Central memory CD8-positive, alpha-beta T cell (primary cell): ENCODE measurements around the gene CARD9.
"Not testable (repeated sequence)": the region's sequence is repeated elsewhere in the genome, so short reads cannot be mapped to it uniquely, and the experiment has no call there.

ENCODE experiments used
- ATAC-seq: fragments of 150-1000 bp; cut with Tn5 transposase; replicated peaks from 2 replicates; pipeline ENCODE4 v1.10.0; 2022; ENCODE audit warnings: mild to moderate bottlenecking, moderate FRiP score, moderate number of reproducible peaks; ENCODE audit not compliant: poor library complexity, severe bottlenecking; ENCODE audit errors: extremely low read depth
- DNase-seq, 2 donors: peaks; one replicate each; pipeline ENCODE4 v3.0.0; 2021; ENCODE audit warnings: low spot score in 2 of 2
- H3K27ac Mint-ChIP-seq: one replicate; pipeline ENCODE4 v1.8.0; 2022; ENCODE audit warnings: low read depth, mild to moderate bottlenecking, moderate library complexity, mixed read lengths
- H3K27me3 Mint-ChIP-seq: one replicate; pipeline ENCODE4 v1.8.0; 2022; ENCODE audit warnings: mixed read lengths
- H3K36me3 Mint-ChIP-seq: one replicate; pipeline ENCODE4 v1.8.0; 2022; ENCODE audit warnings: mild to moderate bottlenecking, moderate library complexity, mixed read lengths; ENCODE audit not compliant: insufficient read depth
- H3K4me1 Mint-ChIP-seq: one replicate; pipeline ENCODE4 v1.8.0; 2022; ENCODE audit warnings: mixed read lengths
- H3K4me3 Mint-ChIP-seq: one replicate; pipeline ENCODE4 v1.8.0; 2022; ENCODE audit warnings: mild to moderate bottlenecking, moderate library complexity, mixed read lengths
- H3K9me3 Mint-ChIP-seq: one replicate; pipeline ENCODE4 v1.8.0; 2022; ENCODE audit warnings: mixed read lengths

Gene CARD9

GRCh38 chr9:136319244-136319643 is 54.2 kb downstream of the CARD9 start:
- not testable (repeated sequence) for H3K27ac Mint-ChIP-seq, H3K27me3 Mint-ChIP-seq, DNase-seq, ATAC-seq, H3K4me3 Mint-ChIP-seq
- peaks cover 19% of the 10 kb centered on the region for H3K36me3 Mint-ChIP-seq
- H3K4me1 Mint-ChIP-seq = peaks cover 23% of the 10 kb centered on the region
- H3K9me3 Mint-ChIP-seq = peaks cover 17% of the 10 kb centered on the region

DNA sequence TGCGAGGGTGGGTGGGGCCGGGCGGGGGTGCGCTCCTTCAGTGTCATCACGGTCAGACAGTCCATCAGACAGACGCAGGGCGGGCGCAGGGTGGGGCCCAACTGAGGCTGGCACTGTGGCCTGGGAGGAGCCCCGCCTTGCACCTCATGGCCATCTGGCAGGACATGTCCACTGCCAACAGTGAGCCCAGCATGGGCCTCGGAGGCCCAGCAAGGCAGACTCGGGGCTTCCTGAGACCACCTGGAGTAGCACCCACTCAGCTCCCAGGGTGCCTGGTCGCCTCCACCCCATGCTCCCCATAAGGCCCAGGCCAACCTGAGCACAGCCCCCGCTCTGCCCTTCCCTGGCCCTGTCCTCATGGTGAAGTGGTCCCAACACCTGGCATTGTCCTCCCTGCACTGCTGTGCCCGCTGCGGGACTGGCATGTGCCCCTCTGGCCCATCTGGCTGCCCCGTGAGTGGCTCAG is 54.7 kb downstream of the CARD9 start:
- ATAC-seq = no peak
- Mint-ChIP-seq H3K36me3 (peaks cover 21% of the 10 kb centered on the region), H3K4me3 (no peak overlapping the region), H3K9me3 (peaks cover 17% of the 10 kb centered on the region), H3K4me1 (peaks cover 23% of the 10 kb centered on the region), H3K27ac (no peak overlapping the region), H3K27me3 (no peaks in the 10 kb centered on the region)
- no peak for DNase-seq

GRCh38 chr9:136318111-136318775 is 55.2 kb downstream of the CARD9 start:
- Mint-ChIP-seq H3K27ac (no peak overlapping the region), H3K9me3 (peaks cover 17% of the 10 kb centered on the region), H3K4me1 (peaks cover 23% of the 10 kb centered on the region), H3K27me3 (no peaks in the 10 kb centered on the region), H3K4me3 (no peak overlapping the region), H3K36me3 (peaks cover 21% of the 10 kb centered on the region)
- no peak for DNase-seq
- no peak for ATAC-seq

DNA sequence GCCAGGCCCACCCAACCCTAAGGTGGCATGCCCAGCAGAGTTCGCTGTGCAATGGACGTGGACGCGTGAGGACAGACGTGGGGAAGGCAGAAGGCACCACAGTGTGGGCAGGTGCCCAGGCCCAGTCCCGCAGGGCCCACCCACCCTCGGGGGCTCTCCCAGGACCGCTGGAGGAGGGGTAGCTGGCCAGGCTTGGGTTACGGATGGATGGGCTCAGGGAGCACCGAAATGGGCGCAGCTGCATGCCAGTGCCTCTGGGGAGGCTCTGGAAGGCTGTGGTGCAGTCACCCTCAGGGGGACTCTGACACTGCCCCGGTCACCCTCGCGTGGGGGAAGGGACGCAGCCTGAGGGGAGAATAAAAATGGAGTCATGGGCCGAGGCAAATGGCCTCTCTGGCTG is 55.8 kb downstream of the CARD9 start:
- Mint-ChIP-seq H3K9me3 (peaks cover 17% of the 10 kb centered on the region), H3K4me1 (peaks cover 23% of the 10 kb centered on the region), H3K4me3 (no peak overlapping the region), H3K36me3 (peaks cover 21% of the 10 kb centered on the region), H3K27ac (no peak overlapping the region), H3K27me3 (no peaks in the 10 kb centered on the region)
- ATAC-seq = no peak
- no peak for DNase-seq

GRCh38 chr9:136316896-136317676 is 56.4 kb downstream of the CARD9 start:
- Mint-ChIP-seq H3K4me3 (peak overlapping the region; percentile 74), H3K27ac (peak overlapping the region; percentile 95), H3K4me1 (peaks cover 23% of the 10 kb centered on the region), H3K27me3 (no peaks in the 10 kb centered on the region), H3K9me3 (peaks cover 17% of the 10 kb centered on the region), H3K36me3 (peaks cover 21% of the 10 kb centered on the region)
- ATAC-seq (no peak), DNase-seq (no peak)

- peak overlapping the region; percentile 95 for H3K27ac Mint-ChIP-seq
Measured at GRCh38 chr9:136316271-136316751, 57.2 kb downstream of the CARD9 start.

DNA sequence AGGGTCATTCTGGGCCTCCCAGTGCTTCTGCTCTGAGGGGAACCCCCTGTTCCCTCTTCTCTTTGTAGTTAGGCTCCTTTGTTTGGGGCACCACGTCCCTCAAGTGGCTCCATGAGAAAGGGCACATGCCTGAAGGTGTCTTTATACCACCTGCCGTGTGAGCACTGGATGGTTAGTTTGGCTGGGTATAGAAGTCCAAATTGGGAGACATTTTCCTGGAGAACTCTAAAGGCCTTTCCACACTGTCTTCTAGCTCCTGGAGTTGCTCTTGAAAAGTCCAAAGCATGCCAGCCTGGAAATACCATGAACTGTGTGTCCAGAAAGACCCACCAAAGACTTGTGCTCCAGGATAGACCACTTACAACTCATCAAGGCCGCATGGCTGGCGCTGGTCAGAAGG is 58.5 kb downstream of the CARD9 start:
- peaks cover 17% of the 10 kb centered on the region for H3K9me3 Mint-ChIP-seq
- H3K27me3 Mint-ChIP-seq = no peaks in the 10 kb centered on the region
- peak overlapping the region; percentile 74 for H3K4me3 Mint-ChIP-seq
- DNase-seq (no peak), ATAC-seq (no peak)
- H3K36me3 Mint-ChIP-seq = peaks cover 21% of the 10 kb centered on the region
- peak overlapping the region; percentile 95 for H3K27ac Mint-ChIP-seq
- peaks cover 23% of the 10 kb centered on the region for H3K4me1 Mint-ChIP-seq

More at GRCh38 chr9:136316271-136316751, 57.2 kb downstream of the CARD9 start:
- peak; percentile 46 to 82 for DNase-seq
- H3K4me3 Mint-ChIP-seq = peak overlapping the region; percentile 74
- H3K27me3 Mint-ChIP-seq = no peaks in the 10 kb centered on the region
- peaks cover 17% of the 10 kb centered on the region for H3K9me3 Mint-ChIP-seq
- peaks cover 23% of the 10 kb centered on the region for H3K4me1 Mint-ChIP-seq
- ATAC-seq = peak; percentile 81
- H3K36me3 Mint-ChIP-seq = peaks cover 21% of the 10 kb centered on the region

DNA sequence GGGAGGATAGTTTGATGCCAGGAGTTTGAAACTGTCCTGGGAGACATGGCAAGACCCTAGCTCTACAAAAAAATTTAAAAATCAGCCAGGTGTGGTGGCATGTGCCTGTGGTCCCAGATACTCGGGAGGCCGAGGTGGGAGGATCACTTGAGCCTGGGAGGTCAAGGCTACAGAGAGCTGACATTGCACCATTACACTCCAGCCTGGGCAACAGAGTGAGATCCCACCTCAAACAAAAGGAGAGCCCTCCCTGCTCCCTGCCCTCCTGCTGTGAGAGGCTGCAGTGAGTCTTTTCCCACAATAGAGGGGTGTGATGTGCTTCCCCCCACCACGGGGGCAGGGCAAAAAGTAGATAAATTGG is 59.4 kb downstream of the CARD9 start:
- no peak overlapping the region for H3K4me3 Mint-ChIP-seq
- H3K9me3 Mint-ChIP-seq = peaks cover 17% of the 10 kb centered on the region
- no peak for DNase-seq
- peaks cover 21% of the 10 kb centered on the region for H3K36me3 Mint-ChIP-seq
- ATAC-seq = no peak
- H3K4me1 Mint-ChIP-seq = peaks cover 23% of the 10 kb centered on the region
- H3K27ac Mint-ChIP-seq = no peak overlapping the region
- H3K27me3 Mint-ChIP-seq = no peaks in the 10 kb centered on the region
